ENCODE data around the gene LCP1. TPM values are rescaled to one million over a fixed set of nuclear protein-coding genes. Genes with fewer than 3 reads are reported as not detected.
A peak's percentile ranks its signal among the peaks of the same experiment; 100 is the strongest.

The LCP1 gene
- total RNA-seq, 1 donor from 2014 or later, result 0.53 TPM

DNA sequence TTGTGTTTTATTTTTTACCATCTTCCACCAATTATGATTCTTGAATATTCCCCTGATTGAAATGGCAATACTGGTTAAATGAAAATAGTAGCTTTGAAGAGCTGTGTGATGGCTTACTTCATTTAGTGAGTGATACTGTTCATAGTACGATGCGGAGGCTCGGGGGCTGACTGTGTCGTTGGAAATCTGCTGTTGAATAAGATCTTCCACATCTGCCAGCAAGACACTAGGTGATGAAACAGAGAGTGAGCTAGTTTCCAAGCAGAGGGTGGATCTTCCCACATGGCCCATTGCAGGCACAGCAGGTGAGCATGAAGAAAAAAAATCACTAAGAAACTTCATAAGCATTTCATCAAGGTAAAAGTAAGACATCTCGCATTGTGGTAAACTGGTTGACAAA is 99.7 kb downstream of the LCP1 start:
- Histone ChIP-seq H3K4me3 (ENCODE audit: low read depth, low read length) (no peak overlapping the region), H3K27me3 (ENCODE audit: control insufficient read depth, insufficient read depth, low read length) (no peaks in the 10 kb centered on the region), H3K36me3 (ENCODE audit: control insufficient read depth, insufficient read depth, low read length) (no peaks in the 10 kb centered on the region)
- FAIRE-seq (peak; percentile 62), DNase-seq (ENCODE audit: low read depth) (no peak)
- TF ChIP-seq, protein P1, sequence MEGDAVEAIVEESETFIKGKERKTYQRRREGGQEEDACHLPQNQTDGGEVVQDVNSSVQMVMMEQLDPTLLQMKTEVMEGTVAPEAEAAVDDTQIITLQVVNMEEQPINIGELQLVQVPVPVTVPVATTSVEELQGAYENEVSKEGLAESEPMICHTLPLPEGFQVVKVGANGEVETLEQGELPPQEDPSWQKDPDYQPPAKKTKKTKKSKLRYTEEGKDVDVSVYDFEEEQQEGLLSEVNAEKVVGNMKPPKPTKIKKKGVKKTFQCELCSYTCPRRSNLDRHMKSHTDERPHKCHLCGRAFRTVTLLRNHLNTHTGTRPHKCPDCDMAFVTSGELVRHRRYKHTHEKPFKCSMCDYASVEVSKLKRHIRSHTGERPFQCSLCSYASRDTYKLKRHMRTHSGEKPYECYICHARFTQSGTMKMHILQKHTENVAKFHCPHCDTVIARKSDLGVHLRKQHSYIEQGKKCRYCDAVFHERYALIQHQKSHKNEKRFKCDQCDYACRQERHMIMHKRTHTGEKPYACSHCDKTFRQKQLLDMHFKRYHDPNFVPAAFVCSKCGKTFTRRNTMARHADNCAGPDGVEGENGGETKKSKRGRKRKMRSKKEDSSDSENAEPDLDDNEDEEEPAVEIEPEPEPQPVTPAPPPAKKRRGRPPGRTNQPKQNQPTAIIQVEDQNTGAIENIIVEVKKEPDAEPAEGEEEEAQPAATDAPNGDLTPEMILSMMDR (IDR thresholded peaks at IDR 0.05; ENCODE audit: insufficient read depth, low read length, severe bottlenecking), result no peak

DNA sequence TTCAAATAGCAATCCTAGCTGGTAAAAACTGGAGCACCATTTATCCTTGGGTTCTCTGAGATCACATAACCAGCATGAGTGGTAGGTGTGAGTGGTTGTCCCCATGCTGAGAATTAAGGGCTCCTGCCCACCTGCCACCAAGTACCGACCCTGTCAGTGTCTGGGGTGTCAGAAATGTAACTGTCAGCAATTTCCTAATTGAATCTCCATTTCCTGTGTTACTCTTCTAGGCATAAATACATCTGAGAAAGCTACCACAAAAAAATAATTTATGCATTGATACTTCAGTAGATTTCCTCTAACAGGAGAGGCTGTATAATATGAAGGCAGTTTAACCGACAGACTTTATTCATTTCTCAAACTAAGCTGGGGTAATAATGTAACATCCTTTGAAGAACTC is 102.2 kb downstream of the LCP1 start:
- Histone ChIP-seq H3K27me3 (ENCODE audit: control insufficient read depth, insufficient read depth, low read length) (no peaks in the 10 kb centered on the region), H3K4me3 (ENCODE audit: low read depth, low read length) (no peak overlapping the region), H3K36me3 (ENCODE audit: control insufficient read depth, insufficient read depth, low read length) (no peaks in the 10 kb centered on the region)
- DNase-seq (ENCODE audit: low read depth), result no peak
- peak; percentile 50 for FAIRE-seq
- TF ChIP-seq, protein P1 (IDR thresholded peaks at IDR 0.05; ENCODE audit: insufficient read depth, low read length, severe bottlenecking), result no peak

DNA sequence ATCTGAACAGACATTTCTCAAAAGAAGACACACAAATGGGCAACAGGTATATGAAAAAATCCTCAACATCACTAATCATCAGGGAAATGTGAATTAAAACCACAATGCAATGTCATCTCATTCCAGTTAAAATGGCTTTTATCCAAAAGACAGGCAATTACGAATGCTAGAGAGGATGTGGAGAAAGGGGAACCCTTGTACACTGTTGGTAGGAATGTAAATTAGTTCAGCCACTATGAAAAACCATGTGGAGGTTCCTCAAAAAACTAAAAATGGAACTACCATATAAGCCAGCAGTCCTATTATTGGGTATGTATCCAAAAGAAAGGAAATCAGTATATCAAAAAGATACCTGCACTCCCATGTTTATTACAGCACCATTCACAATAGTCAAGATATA is 104.7 kb downstream of the LCP1 start:
- no peak for DNase-seq (ENCODE audit: low read depth)
- Histone ChIP-seq H3K4me3 (ENCODE audit: low read depth, low read length) (no peak overlapping the region), H3K27me3 (ENCODE audit: control insufficient read depth, insufficient read depth, low read length) (no peaks in the 10 kb centered on the region), H3K36me3 (ENCODE audit: control insufficient read depth, insufficient read depth, low read length) (no peaks in the 10 kb centered on the region)
- TF ChIP-seq, protein P1 (IDR thresholded peaks at IDR 0.05; ENCODE audit: insufficient read depth, low read length, severe bottlenecking), result no peak
- no peak for FAIRE-seq

DNA sequence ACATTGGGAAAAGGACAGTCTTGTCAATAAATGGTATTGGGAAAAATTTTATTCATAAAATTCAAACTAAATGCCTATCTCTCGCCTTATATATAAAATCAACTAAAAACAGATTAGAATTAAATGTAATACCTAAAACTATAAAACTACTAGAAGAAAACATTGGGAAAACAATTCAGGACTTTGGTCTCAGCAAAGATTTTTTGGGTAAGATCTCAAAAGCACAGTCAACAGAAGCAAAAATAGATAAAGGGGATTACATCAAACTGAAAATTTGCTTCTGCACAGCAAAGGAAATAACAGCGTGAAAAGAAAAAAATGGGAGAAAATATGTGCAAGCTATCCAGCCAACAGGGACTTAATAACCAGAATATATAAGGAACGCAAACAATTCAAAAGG is 105.2 kb downstream of the LCP1 start:
- TF ChIP-seq, protein P1 (IDR thresholded peaks at IDR 0.05; ENCODE audit: insufficient read depth, low read length, severe bottlenecking), result no peak
- FAIRE-seq (no peak), DNase-seq (ENCODE audit: low read depth) (no peak)
- H3K4me3 ChIP-seq (ENCODE audit: low read depth, low read length), result no peak overlapping the region
- H3K36me3 ChIP-seq (ENCODE audit: control insufficient read depth, insufficient read depth, low read length), result no peaks in the 10 kb centered on the region
- H3K27me3 ChIP-seq (ENCODE audit: control insufficient read depth, insufficient read depth, low read length), result no peaks in the 10 kb centered on the region

Other genes starting within 250 kb of the LCP1 start
- gene ZC3H13, start 129.4 kb downstream of the LCP1 start, total RNA-seq, result 10.5 and 15.5 TPM in 2 replicates
- gene CPB2, start 77.1 kb downstream of the LCP1 start, total RNA-seq, result not detected in 2 replicates
- not detected in 2 replicates for gene LRRC63, start 29.8 kb upstream of the LCP1 start, total RNA-seq
- under 0.01 TPM in 1 of 2 replicates, not detected in the other for gene RUBCNL, start 205.1 kb upstream of the LCP1 start, total RNA-seq